Astrocyte of the spinal cord (primary cell): ENCODE measurements around the gene HOXC11.

Experiments used
- DNase-seq: peaks from one replicate; pipeline ENCODE4 v3.0.0; 2011; ENCODE audit warnings: low read depth, low spot score
- H3K4me3 ChIP-seq: 2 replicates; pipeline ENCODE4 v1.5.1; 2011; ENCODE audit warnings: low read depth, mild to moderate bottlenecking, low read length, moderate library complexity
- in situ Hi-C: cut with HindIII; loops from 2 replicates; pipeline ENCODE4 v1.10.0; 2017; ENCODE audit warnings: low sequenced_read_pairs
- TF ChIP-seq, protein P1 (sequence below): IDR thresholded peaks from 2 replicates; pipeline ENCODE4 v1.5.1; 2012; ENCODE audit warnings: low read depth, mild to moderate bottlenecking, low read length, inconsistent platforms

The HOXC11 gene

DNA sequence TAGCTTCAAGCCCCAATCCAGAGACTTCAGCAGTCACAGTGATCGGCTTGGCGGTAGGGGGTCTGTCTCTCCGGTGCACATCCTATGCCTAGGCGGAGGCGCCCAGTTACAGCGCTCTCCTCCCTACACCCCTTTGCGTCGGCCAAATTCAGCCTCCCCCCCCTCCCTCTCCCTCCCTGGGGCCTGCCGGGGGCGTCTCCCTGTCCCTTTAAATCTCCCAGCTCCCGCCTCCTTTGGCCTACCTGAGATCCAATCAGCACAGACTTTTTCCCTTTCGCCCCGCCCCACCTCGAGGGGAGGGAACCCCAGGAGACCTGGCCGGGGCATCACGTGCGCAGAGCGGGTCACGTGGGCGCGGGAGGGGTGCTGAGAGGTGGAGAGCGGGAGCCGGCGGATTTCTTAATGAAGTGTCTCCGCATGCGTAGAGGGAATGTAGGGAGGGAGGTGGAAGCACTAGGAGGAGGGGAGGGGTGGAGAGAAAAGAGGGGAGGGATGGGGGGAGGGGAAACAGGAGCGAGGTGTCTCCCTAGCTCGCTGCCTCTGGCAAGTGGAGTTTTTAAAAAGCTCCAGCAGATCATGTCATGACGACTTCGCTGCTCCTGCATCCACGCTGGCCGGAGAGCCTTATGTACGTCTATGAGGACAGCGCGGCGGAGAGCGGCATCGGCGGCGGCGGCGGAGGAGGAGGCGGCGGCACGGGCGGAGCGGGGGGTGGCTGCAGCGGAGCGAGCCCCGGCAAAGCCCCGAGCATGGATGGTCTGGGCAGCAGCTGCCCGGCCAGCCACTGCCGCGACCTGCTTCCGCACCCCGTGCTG, 34.4 kb upstream of the HOXC11 start, which contains the start of gene HOXC13:
HOXC13 (plus strand) TSS at position 506 of the 815 bp plus-strand sequence; CDS start at position 582, 76 bp downstream.
- no peak within 1 kb of the TSS for H3K4me3 ChIP-seq
- TF ChIP-seq, protein P1, sequence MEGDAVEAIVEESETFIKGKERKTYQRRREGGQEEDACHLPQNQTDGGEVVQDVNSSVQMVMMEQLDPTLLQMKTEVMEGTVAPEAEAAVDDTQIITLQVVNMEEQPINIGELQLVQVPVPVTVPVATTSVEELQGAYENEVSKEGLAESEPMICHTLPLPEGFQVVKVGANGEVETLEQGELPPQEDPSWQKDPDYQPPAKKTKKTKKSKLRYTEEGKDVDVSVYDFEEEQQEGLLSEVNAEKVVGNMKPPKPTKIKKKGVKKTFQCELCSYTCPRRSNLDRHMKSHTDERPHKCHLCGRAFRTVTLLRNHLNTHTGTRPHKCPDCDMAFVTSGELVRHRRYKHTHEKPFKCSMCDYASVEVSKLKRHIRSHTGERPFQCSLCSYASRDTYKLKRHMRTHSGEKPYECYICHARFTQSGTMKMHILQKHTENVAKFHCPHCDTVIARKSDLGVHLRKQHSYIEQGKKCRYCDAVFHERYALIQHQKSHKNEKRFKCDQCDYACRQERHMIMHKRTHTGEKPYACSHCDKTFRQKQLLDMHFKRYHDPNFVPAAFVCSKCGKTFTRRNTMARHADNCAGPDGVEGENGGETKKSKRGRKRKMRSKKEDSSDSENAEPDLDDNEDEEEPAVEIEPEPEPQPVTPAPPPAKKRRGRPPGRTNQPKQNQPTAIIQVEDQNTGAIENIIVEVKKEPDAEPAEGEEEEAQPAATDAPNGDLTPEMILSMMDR = no peak
- DNase-seq = no peak
- in situ Hi-C loops = no loop called here

DNA sequence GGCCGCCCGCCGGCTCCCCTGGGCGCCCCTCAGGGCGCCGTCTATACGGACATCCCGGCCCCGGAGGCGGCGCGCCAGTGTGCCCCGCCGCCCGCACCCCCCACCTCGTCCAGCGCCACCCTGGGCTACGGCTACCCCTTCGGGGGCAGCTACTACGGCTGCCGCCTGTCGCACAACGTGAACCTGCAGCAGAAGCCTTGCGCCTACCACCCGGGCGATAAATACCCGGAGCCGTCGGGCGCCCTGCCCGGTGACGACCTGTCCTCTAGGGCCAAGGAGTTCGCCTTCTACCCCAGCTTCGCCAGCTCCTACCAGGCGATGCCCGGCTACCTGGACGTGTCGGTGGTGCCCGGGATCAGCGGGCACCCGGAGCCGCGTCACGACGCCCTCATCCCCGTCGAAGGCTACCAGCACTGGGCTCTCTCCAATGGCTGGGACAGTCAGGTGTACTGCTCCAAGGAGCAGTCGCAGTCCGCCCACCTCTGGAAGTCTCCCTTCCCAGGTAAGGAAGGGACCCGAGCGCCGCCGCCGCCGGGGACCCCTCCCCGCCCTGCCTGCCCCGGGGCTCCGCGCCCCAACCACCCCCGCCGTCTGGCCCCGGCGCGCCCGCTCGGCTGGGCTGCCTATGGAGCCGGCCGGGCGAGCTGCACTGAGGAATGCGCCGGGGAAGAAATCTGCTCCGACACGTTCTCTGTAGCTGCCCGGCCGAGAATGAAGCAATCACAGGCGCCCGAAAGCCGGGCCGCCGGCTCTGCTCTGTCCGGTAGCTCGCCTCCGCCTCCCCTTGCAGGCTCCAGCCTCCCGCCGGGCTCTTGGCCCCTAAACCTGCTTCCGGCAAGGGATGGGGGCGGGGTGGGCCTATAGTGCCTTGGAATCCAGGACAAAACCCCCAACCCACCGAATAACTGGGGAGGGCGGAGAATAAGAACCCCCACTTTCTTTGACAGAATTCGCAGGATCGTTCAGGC, 33.5 kb upstream of the HOXC11 start:
- DNase-seq = no peak
- in situ Hi-C loops = no loop called here
- TF ChIP-seq, protein P1 = no peak
- H3K4me3 ChIP-seq = no peak overlapping the region

DNA sequence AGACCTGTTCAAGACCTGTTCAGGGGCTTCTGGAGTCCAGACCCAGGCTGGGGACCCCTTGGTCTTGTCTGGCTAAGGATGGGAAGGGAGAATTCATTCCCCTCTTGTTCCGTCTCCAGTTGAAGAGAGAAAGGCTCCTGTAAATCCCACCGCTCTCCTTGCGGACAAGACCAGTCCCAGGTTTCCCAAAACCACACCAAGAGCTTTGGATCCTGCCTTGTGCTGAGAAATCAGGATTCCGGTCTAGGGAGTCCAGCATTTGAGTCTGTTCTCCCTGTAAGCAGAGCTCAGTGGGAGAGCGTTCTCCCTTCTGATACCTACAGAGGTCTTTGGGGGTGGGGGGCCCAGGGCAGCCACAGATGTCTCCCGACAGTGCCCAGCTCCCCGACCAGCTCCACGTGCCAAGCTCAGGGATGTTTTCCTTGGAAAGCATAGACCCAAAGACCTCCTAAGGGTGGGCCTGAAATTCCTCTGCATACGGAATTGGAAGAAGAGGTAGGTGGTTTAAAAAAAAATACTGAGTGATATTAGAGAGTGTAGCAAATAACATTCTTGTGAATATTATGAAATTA, 32.4 kb upstream of the HOXC11 start:
- in situ Hi-C loops = no loop called here
- H3K4me3 ChIP-seq = no peak overlapping the region
- DNase-seq = no peak
- TF ChIP-seq, protein P1 = no peak

DNA sequence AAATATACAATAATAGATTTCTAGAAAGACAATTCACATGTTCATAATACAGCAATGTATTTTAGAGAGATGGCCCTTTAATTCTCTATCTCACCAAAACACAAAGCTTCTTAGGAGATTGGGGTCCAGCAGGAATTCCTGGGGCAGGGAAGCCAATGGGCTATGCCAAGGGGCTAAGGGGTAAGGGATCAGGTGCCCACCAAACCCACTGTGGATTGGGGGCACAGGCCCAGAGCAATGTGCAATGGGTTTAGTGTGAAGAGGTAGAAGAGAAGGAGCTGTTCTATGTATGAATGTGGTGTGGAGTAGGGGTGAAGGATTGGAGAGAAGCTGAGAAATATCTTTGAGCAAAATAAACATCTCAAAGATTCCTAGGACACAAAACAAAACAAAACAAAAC, 31.7 kb upstream of the HOXC11 start:
- DNase-seq = no peak
- TF ChIP-seq, protein P1 = no peak
- in situ Hi-C loops = no loop called here
- no peak overlapping the region for H3K4me3 ChIP-seq

DNA sequence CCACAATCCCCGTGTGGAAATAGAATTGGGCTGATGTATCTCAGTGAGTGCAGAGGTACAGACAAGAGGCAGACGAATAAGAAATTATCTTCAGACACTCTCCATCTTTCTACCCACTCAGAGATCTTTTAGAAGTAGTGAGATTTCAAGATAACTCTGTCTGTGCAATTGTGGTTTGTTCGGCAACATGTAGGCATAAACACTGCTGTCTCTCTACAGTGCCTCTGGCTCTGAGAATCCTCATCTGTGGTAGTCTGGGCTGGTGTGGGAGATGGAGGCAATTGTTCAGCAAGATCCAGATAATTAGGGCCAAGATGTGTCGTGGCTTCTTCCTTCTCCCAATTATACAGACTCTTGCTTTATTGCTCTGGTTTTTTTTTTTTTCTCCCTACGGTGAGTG, 31.2 kb upstream of the HOXC11 start:
- no peak for DNase-seq
- no peak overlapping the region for H3K4me3 ChIP-seq
- TF ChIP-seq, protein P1 = no peak

DNA sequence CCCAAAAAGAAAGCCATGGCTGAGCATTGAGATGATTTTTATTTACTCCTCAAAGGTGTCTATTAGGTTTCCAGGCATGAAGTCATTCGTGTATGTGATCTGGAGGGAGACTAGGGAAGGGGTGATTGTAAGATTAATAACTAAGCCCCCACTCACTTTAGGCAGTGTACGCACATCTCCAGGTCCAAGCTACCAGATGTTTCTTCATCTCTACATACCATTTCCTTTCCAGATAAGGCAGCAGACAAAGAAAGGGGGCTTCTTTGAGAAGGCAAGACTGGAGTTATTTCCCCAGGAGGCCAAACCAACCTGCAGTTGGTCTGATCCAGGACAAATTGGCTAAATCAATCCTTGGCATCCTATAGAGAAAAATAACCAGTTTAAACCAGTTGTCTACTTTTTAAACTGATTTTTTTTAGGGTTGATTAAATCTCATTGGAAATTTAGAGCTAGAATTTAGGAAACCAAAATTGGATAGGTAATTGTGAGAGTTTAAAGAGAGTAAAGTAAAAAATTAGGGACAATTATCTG, 30.4 kb upstream of the HOXC11 start:
- no peak overlapping the region for H3K4me3 ChIP-seq
- TF ChIP-seq, protein P1 = no peak
- DNase-seq = no peak
- in situ Hi-C loops = no loop called here

More for the DNA sequence above, 31.2 kb upstream of the HOXC11 start:
- in situ Hi-C loops = no loop called here
